Measurements from ENCODE around the gene APOBEC3C. TPM values are rescaled to one million over a fixed set of nuclear protein-coding genes. Genes with fewer than 3 reads are reported as not detected.

The APOBEC3C gene
- 5.8 and 13.4 TPM in 2 replicates for total RNA-seq

GRCh38 chr22:39013942-39014722 is at the start of gene APOBEC3C:
Gene APOBEC3C (plus strand): TSS chr22:39014257. CDS start chr22:39014363, 106 bp downstream.

GRCh38 chr22:38981992-38982927 is 31.8 kb upstream of the APOBEC3C start, which contains the start of gene APOBEC3B:
Gene APOBEC3B (plus strand): TSS chr22:38982347. CDS start chr22:38982454, 107 bp downstream.

GRCh38 chr22:39040538-39041296 is 26.7 kb downstream of the APOBEC3C start, which contains the start of gene APOBEC3F:
Gene APOBEC3F (plus strand): TSS chr22:39040864. CDS start chr22:39040961, 97 bp downstream.

Other genes starting within 250 kb of the APOBEC3C start
- 17.8 and 39.6 TPM in 2 replicates for gene DNAL4, start 220.1 kb upstream of the APOBEC3C start, total RNA-seq
- gene NPTXR, start 170.2 kb upstream of the APOBEC3C start, total RNA-seq = 0.48 TPM in 1 of 2 replicates, not detected in the other
- 12.0 and 14.1 TPM in 2 replicates for gene CBX6, start 142.0 kb upstream of the APOBEC3C start, total RNA-seq
- gene APOBEC3A, start 56.6 kb upstream of the APOBEC3C start, total RNA-seq = 0.21 and 0.72 TPM in 2 replicates
- 0.72 TPM in 1 of 2 replicates, not detected in the other for gene APOBEC3B, start 31.9 kb upstream of the APOBEC3C start, total RNA-seq
- gene APOBEC3D, start 6.9 kb downstream of the APOBEC3C start, total RNA-seq = 0.24 and 0.43 TPM in 2 replicates
- 2.1 and 5.3 TPM in 2 replicates for gene APOBEC3F, start 26.6 kb downstream of the APOBEC3C start, total RNA-seq
- gene APOBEC3G, start 63.0 kb downstream of the APOBEC3C start, total RNA-seq = 4.6 and 9.6 TPM in 2 replicates
- gene APOBEC3H, start 83.0 kb downstream of the APOBEC3C start, total RNA-seq = 0.72 and 1.5 TPM in 2 replicates
- gene CBX7, start 138.4 kb downstream of the APOBEC3C start, total RNA-seq = 0.48 and 2.6 TPM in 2 replicates
- gene PDGFB, start 230.7 kb downstream of the APOBEC3C start, total RNA-seq = 0.64 and 21.2 TPM in 2 replicates

Data from tracheal epithelial cell (primary cell).